ENCODE measurements around the gene GTPBP3. TPM values are rescaled to one million over a fixed set of nuclear protein-coding genes. Genes with fewer than 3 reads are reported as not detected.

GTPBP3 gene
- total RNA-seq, 1 experiment from 2014 or later: 73.0 TPM

DNA sequence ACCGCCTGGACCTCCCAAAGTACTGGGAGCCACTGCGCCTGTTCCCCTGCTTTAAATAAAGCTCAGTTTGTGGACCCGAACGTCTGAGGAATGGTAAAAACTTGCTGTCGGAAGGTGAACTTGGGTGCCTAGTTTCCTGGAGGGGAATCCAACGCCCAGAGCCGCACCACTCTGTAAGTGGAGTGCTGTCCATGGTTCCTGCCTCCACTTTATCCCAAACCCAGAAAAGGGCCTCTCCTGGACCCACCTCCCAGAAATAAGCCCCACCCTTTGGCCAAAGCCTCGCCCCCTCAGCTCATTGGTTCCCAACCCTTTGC, 5.0 kb upstream of the GTPBP3 start (continued):
- no peak for TF ChIP-seq CTCF (IDR thresholded peaks at IDR 0.05 in 2 of 3, conservative IDR thresholded peaks at IDR 0.05 in 1 of 3; ENCODE audit: borderline replicate concordance in 1 of 3, insufficient read depth in 1 of 3, low read depth in 2 of 3, low read length in 2 of 3)

- ATAC-seq (peak; percentile 35), DNase-seq (ENCODE audit: low read depth, low spot score) (peak; percentile 96)
- H3K9me3 ChIP-seq (ENCODE audit: control insufficient read depth in 1 of 2, insufficient read depth in 1 of 2, low read depth in 1 of 2, low read length in 2 of 2): no peaks in the 10 kb centered on the region
- H2AFZ ChIP-seq (ENCODE audit: low read depth, low read length, poor library complexity, severe bottlenecking): no peak overlapping the region
- peak overlapping the region; percentile 97 for H3K4me2 ChIP-seq (ENCODE audit: low read length)
- TSS peak; percentile 7 for BruUV-seq (replicated peaks)
- RAD21 ChIA-PET (ENCODE audit: low non-redundant PET in 1 of 2, low total read pairs in 2 of 2, uncharacterized antibody in 2 of 2, unreplicated experiment in 2 of 2): interaction anchor here (0.6 to 1.2 kb wide), 5 partner anchors 20 to 36 kb away, joined by 3 to 5 read pairs (median 3); partner anchors contain the start of gene DDA1 (in 1 of the 2)
- CTCF ChIA-PET: interaction anchor here (0.7 to 2.4 kb wide), 13 partner anchors 12 to 163 kb away, joined by 3 to 8 read pairs (median 4); partner anchors contain the start of genes DDA1 and MRPL34
- H3K4me3 ChIP-seq (replicated peaks in 1 of 2; ENCODE audit: low read depth in 1 of 2, low read length in 2 of 2): peak overlapping the region; percentile 54 to 72
- TF ChIP-seq RAD21 (IDR thresholded peaks at IDR 0.05; ENCODE audit: low read depth) (no peak), SP1 (IDR thresholded peaks at IDR 0.05; ENCODE audit: low read depth) (peak; percentile 86), POLR2AphosphoS5 (IDR thresholded peaks at IDR 0.05; ENCODE audit: low read depth, low read length) (peak; percentile 37; the same call in 1 of the 2 replicates), POLR2A (IDR thresholded peaks at IDR 0.05; ENCODE audit: borderline replicate concordance, extremely low read depth, insufficient read depth, insufficient read length) (peak; percentile 91), ZFX (IDR thresholded peaks at IDR 0.05) (peak; percentile 2; the same call in 1 of the 2 replicates), TCF7L2 (IDR thresholded peaks at IDR 0.05; ENCODE audit: borderline replicate concordance, extremely low read depth, insufficient read depth, insufficient read length) (no peak)
- TF ChIP-seq, protein P1, sequence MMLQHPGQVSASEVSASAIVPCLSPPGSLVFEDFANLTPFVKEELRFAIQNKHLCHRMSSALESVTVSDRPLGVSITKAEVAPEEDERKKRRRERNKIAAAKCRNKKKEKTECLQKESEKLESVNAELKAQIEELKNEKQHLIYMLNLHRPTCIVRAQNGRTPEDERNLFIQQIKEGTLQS (IDR thresholded peaks at IDR 0.05): no peak
- H4K20me1 ChIP-seq (ENCODE audit: insufficient read depth): no peaks in the 10 kb centered on the region
- H3K27me3 ChIP-seq (ENCODE audit: insufficient read depth, low read length): no peaks in the 10 kb centered on the region
- H3K79me2 ChIP-seq (ENCODE audit: insufficient read depth, low read length): peaks cover 6% of the 10 kb centered on the region; the same call in 1 of the 2 replicates
- POLR2A ChIA-PET: interaction anchor here (0.8 to 4.1 kb wide), 6 partner anchors 13 to 28 kb away, joined by 3 to 39 read pairs (median 4); partner anchors contain the start of gene DDA1
- H3K9ac ChIP-seq (ENCODE audit: low read length): peak overlapping the region; percentile 51
- peak overlapping the region; percentile 91 for H3K27ac ChIP-seq (ENCODE audit: low read depth, low read length)
- intact Hi-C loops (cut with micrococcal nuclease): no loop called here
- peaks cover 18 to 44% of the 10 kb centered on the region in 2 experiments for H3K4me1 ChIP-seq (ENCODE audit: control insufficient read depth in 1 of 2, insufficient read depth in 2 of 2, low read length in 2 of 2)
- H3K9me2 ChIP-seq (ENCODE audit: insufficient read depth): no peaks in the 10 kb centered on the region
- no peaks in the 10 kb centered on the region for H3K36me3 ChIP-seq (ENCODE audit: control insufficient read depth in 1 of 2, insufficient read depth in 2 of 2, low read length in 2 of 2)
Measured at GRCh38 chr19:17332677-17333581, 4.4 kb upstream of the GTPBP3 start.
